K562 (cell line): Measurements from ENCODE around the gene HADH. TPM values are rescaled to one million over a fixed set of nuclear protein-coding genes. Genes with fewer than 3 reads are reported as not detected.

Experiments
- ARID1B ChIP-seq: fragments of 450-650 bp; IDR thresholded peaks from 2 replicates; pipeline ENCODE4 v1.6.1; 2016; ENCODE audit warnings: antibody characterized with exemption, mild to moderate bottlenecking, inconsistent platforms
- CBFA2T3 ChIP-seq: fragments of 450-650 bp; IDR thresholded peaks from 2 replicates; pipeline ENCODE4 v1.6.1; 2017
- DPF2 ChIP-seq: fragments of 450-650 bp; IDR thresholded peaks from 2 replicates; pipeline ENCODE4 v1.6.1; 2016
- EGR1 ChIP-seq: fragments of 450-650 bp; conservative IDR thresholded peaks from 2 replicates; pipeline ENCODE4 v1.6.1; 2017; ENCODE audit warnings: mild to moderate bottlenecking
- ELF1 ChIP-seq: fragments of 200-800 bp; sonication (Bioruptor generic); IDR thresholded peaks from 2 replicates; pipeline ENCODE4 v1.6.1; 2016; ENCODE audit warnings: missing genetic modification characterization, missing compliant biosample characterization
- EWSR1 ChIP-seq: fragments of 450-650 bp; IDR thresholded peaks from 2 replicates; pipeline ENCODE4 v1.6.1; 2018; ENCODE audit warnings: borderline replicate concordance, mild to moderate bottlenecking, low read depth, moderate library complexity; ENCODE audit not compliant: partially characterized antibody
- KDM4B ChIP-seq, 2 experiments: fragments of 450-650 bp in 1 of 2; sonication (generic) in 1 of 2; IDR thresholded peaks; 2 replicates each; pipeline ENCODE4 v1.6.1; 2016 to 2017; ENCODE audit warnings: borderline replicate concordance in 2 of 2, antibody characterized with exemption in 1 of 2, low read depth in 1 of 2, mild to moderate bottlenecking in 1 of 2
- MBD2 ChIP-seq: sonication (generic); IDR thresholded peaks from 2 replicates; pipeline ENCODE4 v1.6.1; 2016; ENCODE audit warnings: low read depth, borderline replicate concordance
- MYNN ChIP-seq, 2 experiments: sonication (generic); formaldehyde crosslinking in 1 of 2; IDR thresholded peaks; 2 replicates each; pipeline versions ENCODE4 v1.5.0 to v1.6.1; 2016 to 2020; ENCODE audit warnings: antibody characterized with exemption in 1 of 2, missing genetic modification reagents in 1 of 2
- NFE2 ChIP-seq: IDR thresholded peaks from 2 replicates; pipeline ENCODE4 v1.6.1; 2014; ENCODE audit warnings: antibody characterized with exemption, low read depth
- SMARCE1 ChIP-seq: fragments of 450-650 bp; IDR thresholded peaks from 2 replicates; pipeline ENCODE4 v1.7.1; 2016; ENCODE audit warnings: mild to moderate bottlenecking
- TEAD4 ChIP-seq, 2 experiments: sonication (generic) in 1 of 2; formaldehyde crosslinking in 1 of 2; IDR thresholded peaks; 2 replicates each; pipeline versions ENCODE4 v1.6.1 to v1.8.0; 2012 to 2022; ENCODE audit warnings: borderline replicate concordance in 1 of 2, inconsistent platforms in 1 of 2, low read length in 1 of 2, mild to moderate bottlenecking in 1 of 2, missing genetic modification reagents in 1 of 2
- THRAP3 ChIP-seq: fragments of 450-650 bp; IDR thresholded peaks from 2 replicates; pipeline ENCODE4 v1.6.1; 2016; ENCODE audit warnings: mild to moderate bottlenecking, inconsistent platforms, borderline replicate concordance
- U2AF2 ChIP-seq: fragments of 200-400 bp; formaldehyde crosslinking; optimal IDR thresholded peaks from 2 replicates; pipeline ENCODE3; 2017; ENCODE audit warnings: low read depth, mild to moderate bottlenecking, low read length
- ZC3H11A ChIP-seq: IDR thresholded peaks from 2 replicates; pipeline ENCODE4 v1.6.1; 2012; ENCODE audit warnings: low read depth, low read length, improper control_type of control experiment
- ZKSCAN8 ChIP-seq: fragments of 200-800 bp; sonication (Bioruptor generic); IDR thresholded peaks from 2 replicates; pipeline ENCODE4 v1.6.1; 2016; ENCODE audit warnings: missing genetic modification characterization, missing compliant biosample characterization
- polyA plus RNA-seq, 8 experiments: library from polyadenylated mRNA; depleted of rRNA in 4 of 8; stranded (reverse) in 5 of 8; unstranded in 3 of 8; fragments of >200 nt; fragmentation: Nextera tagmentation in 2 of 8; fragmentation: Illumina TruSeq in 1 of 8; extraction: Ambion mirVana in 2 of 8; extraction: Trizol in 1 of 8; gene quantifications; 2 replicates each; pipeline versions ENCODE4 v1.2.1 to v1.2.3, GENCODE V29; 2011 to 2014; ENCODE audit warnings: inconsistent platforms in 1 of 8, missing spikeins in 1 of 8
- total RNA-seq, 7 experiments: library from RNA; depleted of rRNA in 6 of 7; stranded (reverse); fragments of >200 nt in 6 of 7; fragmentation: Illumina TruSeq in 2 of 7; extraction: Trizol in 2 of 7; gene quantifications; 2 replicates each; pipeline versions ENCODE4 v1.2.1 to v1.2.3, GENCODE V29; 2011 to 2021; ENCODE audit warnings: low replicate concordance in 1 of 7
- TF ChIP-seq, protein P1 (sequence below): fragments of 450-650 bp; formaldehyde crosslinking; IDR thresholded peaks from 2 replicates; pipeline ENCODE4 v1.4.0; 2020; ENCODE audit warnings: mild to moderate bottlenecking, moderate library complexity
- TF ChIP-seq, protein P2 (sequence below): fragments of 450-650 bp; formaldehyde crosslinking; IDR thresholded peaks from 2 replicates; pipeline ENCODE4 v1.4.0; 2020; ENCODE audit warnings: mild to moderate bottlenecking, mixed read lengths
- TF ChIP-seq, protein P3 (sequence below): sonication (generic); formaldehyde crosslinking; IDR thresholded peaks from 2 replicates; pipeline ENCODE4 v1.8.1; 2023; ENCODE audit warnings: mild to moderate bottlenecking, missing genetic modification reagents
- TF ChIP-seq, protein P4 (sequence below): IDR thresholded peaks from 3 replicates; pipeline ENCODE4 v1.6.1; 2011; ENCODE audit warnings: borderline replicate concordance, mild to moderate bottlenecking, moderate library complexity; ENCODE audit not compliant: insufficient read length; ENCODE audit errors: extremely low read depth

The HADH gene
- total and polyA plus RNA-seq, 9 of the 15 experiments (the other 6 are each of a cell fraction or from before 2014, with no cell fraction given), result 9.4 to 73.3 (median 32.8) TPM

DNA sequence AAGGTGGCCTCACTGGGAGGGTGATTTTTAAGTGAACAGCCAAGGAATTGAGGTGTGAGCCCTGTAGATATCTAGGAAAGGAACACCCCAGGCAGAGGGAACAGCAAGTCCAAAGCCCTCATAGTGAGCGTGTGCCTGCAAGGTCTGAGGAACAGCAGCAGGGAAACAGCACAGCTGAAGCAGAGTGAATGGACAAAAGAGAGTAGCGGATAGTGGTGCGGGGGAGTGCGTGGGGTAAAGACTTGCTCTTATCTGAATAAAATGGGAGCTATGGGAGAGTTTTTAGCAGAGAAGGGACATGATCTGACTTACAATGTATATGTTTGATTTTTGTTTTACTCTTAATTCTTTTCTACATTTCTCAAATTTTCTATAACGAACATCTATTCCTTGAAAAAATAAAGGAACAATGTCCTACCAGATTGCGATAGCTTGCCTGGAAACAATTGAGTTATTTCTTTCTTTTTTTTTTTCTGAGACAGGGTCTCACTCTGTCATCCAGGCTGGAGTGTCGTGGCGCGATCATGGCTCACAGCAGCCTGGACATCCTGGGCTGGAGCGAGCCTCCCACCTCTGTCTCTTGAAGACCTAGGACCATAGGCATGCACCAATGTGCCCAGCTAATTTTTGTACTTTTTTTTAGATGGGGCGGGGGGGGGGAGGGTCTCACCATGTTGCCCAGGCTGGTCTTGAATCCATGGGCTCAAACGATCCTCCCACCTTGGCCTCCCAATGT, 19.5 kb upstream of the HADH start (continued):
- TF ChIP-seq, protein P1, sequence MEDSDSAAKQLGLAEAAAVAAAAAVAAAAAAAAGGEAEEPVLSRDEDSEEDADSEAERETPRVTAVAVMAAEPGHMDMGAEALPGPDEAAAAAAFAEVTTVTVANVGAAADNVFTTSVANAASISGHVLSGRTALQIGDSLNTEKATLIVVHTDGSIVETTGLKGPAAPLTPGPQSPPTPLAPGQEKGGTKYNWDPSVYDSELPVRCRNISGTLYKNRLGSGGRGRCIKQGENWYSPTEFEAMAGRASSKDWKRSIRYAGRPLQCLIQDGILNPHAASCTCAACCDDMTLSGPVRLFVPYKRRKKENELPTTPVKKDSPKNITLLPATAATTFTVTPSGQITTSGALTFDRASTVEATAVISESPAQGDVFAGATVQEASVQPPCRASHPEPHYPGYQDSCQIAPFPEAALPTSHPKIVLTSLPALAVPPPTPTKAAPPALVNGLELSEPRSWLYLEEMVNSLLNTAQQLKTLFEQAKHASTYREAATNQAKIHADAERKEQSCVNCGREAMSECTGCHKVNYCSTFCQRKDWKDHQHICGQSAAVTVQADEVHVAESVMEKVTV, result no peak
- TF ChIP-seq ZKSCAN8 (CRISPR knock-in tag) (no peak), THRAP3 (no peak), ELF1 (no peak), ZC3H11A (no peak), SMARCE1 (0 out of 2 replicates have a peak, but pooled peaks have one; percentile 30), CBFA2T3 (peak; percentile 21; the same call in 1 of the 2 replicates), EWSR1 (no peak), U2AF2 (no peak), NFE2 (0 out of 2 replicates have a peak, but pooled peaks have one; percentile 17), EGR1 (peak; percentile 90), MBD2 (no peak), ARID1B (peak; percentile 53), TEAD4 (IDR thresholded peaks at IDR 0.05; ENCODE audit: low read length) (peak; percentile 46; the same call in 1 of the 2 replicates), TEAD4 (CRISPR knock-in tag; IDR thresholded peaks at IDR 0.05; ENCODE audit: borderline replicate concordance) (no peak), KDM4B (IDR thresholded peaks at IDR 0.05; ENCODE audit: borderline replicate concordance in 2 of 2, low read depth in 1 of 2) (no peak), DPF2 (0 out of 2 replicates have a peak, but pooled peaks have one; percentile 41), MYNN (IDR thresholded peaks at IDR 0.05) (no peak), MYNN (CRISPR knock-in tag; IDR thresholded peaks at IDR 0.05) (no peak)
- TF ChIP-seq, protein P2, sequence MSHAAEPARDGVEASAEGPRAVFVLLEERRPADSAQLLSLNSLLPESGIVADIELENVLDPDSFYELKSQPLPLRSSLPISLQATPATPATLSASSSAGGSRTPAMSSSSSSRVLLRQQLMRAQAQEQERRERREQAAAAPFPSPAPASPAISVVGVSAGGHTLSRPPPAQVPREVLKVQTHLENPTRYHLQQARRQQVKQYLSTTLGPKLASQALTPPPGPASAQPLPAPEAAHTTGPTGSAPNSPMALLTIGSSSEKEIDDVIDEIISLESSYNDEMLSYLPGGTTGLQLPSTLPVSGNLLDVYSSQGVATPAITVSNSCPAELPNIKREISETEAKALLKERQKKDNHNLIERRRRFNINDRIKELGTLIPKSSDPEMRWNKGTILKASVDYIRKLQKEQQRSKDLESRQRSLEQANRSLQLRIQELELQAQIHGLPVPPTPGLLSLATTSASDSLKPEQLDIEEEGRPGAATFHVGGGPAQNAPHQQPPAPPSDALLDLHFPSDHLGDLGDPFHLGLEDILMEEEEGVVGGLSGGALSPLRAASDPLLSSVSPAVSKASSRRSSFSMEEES, result no peak
- TF ChIP-seq, protein P3, sequence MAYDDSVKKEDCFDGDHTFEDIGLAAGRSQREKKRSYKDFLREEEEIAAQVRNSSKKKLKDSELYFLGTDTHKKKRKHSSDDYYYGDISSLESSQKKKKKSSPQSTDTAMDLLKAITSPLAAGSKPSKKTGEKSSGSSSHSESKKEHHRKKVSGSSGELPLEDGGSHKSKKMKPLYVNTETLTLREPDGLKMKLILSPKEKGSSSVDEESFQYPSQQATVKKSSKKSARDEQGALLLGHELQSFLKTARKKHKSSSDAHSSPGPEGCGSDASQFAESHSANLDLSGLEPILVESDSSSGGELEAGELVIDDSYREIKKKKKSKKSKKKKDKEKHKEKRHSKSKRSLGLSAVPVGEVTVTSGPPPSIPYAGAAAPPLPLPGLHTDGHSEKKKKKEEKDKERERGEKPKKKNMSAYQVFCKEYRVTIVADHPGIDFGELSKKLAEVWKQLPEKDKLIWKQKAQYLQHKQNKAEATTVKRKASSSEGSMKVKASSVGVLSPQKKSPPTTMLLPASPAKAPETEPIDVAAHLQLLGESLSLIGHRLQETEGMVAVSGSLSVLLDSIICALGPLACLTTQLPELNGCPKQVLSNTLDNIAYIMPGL (CRISPR knock-in tag), result no peak
- TF ChIP-seq, protein P4, sequence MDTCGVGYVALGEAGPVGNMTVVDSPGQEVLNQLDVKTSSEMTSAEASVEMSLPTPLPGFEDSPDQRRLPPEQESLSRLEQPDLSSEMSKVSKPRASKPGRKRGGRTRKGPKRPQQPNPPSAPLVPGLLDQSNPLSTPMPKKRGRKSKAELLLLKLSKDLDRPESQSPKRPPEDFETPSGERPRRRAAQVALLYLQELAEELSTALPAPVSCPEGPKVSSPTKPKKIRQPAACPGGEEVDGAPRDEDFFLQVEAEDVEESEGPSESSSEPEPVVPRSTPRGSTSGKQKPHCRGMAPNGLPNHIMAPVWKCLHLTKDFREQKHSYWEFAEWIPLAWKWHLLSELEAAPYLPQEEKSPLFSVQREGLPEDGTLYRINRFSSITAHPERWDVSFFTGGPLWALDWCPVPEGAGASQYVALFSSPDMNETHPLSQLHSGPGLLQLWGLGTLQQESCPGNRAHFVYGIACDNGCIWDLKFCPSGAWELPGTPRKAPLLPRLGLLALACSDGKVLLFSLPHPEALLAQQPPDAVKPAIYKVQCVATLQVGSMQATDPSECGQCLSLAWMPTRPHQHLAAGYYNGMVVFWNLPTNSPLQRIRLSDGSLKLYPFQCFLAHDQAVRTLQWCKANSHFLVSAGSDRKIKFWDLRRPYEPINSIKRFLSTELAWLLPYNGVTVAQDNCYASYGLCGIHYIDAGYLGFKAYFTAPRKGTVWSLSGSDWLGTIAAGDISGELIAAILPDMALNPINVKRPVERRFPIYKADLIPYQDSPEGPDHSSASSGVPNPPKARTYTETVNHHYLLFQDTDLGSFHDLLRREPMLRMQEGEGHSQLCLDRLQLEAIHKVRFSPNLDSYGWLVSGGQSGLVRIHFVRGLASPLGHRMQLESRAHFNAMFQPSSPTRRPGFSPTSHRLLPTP, result no peak
